H1 (cell line): ENCODE data around the gene MKLN1. TPM values are rescaled to one million over a fixed set of nuclear protein-coding genes. Genes with fewer than 3 reads are reported as not detected.

ENCODE experiments used
- CREB1 ChIP-seq: IDR thresholded peaks from 2 replicates; pipeline ENCODE4 v1.6.1; 2012; ENCODE audit warnings: inconsistent platforms
- NRF1 ChIP-seq: IDR thresholded peaks from 2 replicates; pipeline ENCODE4 v1.6.1; 2011; ENCODE audit warnings: mild to moderate bottlenecking, low read depth, low read length, improper control_type of control experiment
- SIN3A ChIP-seq, 2 experiments: IDR thresholded peaks in 1 of 2; conservative IDR thresholded peaks in 1 of 2; 2 replicates each; pipeline ENCODE4 v1.6.1; 2011 to 2012; ENCODE audit warnings: low read length in 2 of 2, improper control_type of control experiment in 1 of 2, low read depth in 1 of 2, mild to moderate bottlenecking in 1 of 2
- TCF12 ChIP-seq: IDR thresholded peaks from 2 replicates; pipeline ENCODE4 v1.6.1; 2011; ENCODE audit warnings: low read depth, mild to moderate bottlenecking, low read length
- polyA plus RNA-seq, 7 experiments: library from polyadenylated mRNA; depleted of rRNA in 3 of 7; stranded (reverse) in 5 of 7; unstranded in 2 of 7; fragments of >200 nt in 5 of 7; fragments of 200-250 nt in 2 of 7; gene quantifications; 1 replicate in 5 of 7; 2 replicates in 1 of 7; 4 replicates in 1 of 7; pipeline versions ENCODE4 v1.2.1 to v1.2.3, GENCODE V29; 2011 to 2013; ENCODE audit warnings: missing spikeins in 2 of 7, mixed read lengths in 2 of 7
- total RNA-seq: library from RNA; stranded (reverse); fragmentation: NEBNext Ultra II Directional; extraction: Animal tissue kit (Norgen Biotek cat#: 25700); gene quantifications from 2 replicates; pipeline ENCODE4 v1.2.1, GENCODE V29; 2021
- TF ChIP-seq, protein P1 (sequence below): IDR thresholded peaks from 2 replicates; pipeline ENCODE4 v1.6.1; 2011; ENCODE audit warnings: low read length, improper control_type of control experiment

The MKLN1 gene
- total and polyA plus RNA-seq, 2 of the 8 experiments (the other 6 are each of a cell fraction or from before 2014, with no cell fraction given), result 22.3 to 50.9 TPM

GRCh38 chr7:131487217-131487616 lies 159.5 kb downstream of the MKLN1 start (continued):
- TF ChIP-seq, protein P1, sequence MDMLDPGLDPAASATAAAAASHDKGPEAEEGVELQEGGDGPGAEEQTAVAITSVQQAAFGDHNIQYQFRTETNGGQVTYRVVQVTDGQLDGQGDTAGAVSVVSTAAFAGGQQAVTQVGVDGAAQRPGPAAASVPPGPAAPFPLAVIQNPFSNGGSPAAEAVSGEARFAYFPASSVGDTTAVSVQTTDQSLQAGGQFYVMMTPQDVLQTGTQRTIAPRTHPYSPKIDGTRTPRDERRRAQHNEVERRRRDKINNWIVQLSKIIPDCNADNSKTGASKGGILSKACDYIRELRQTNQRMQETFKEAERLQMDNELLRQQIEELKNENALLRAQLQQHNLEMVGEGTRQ, result no peak
- no peak for TF ChIP-seq TCF12
- TF ChIP-seq NRF1, result no peak
- TF ChIP-seq CREB1, result no peak
- no peak for TF ChIP-seq SIN3A (conservative IDR thresholded peaks at IDR 0.05 in 1 of 2, IDR thresholded peaks at IDR 0.05 in 1 of 2; ENCODE audit: low read depth in 1 of 2, low read length in 2 of 2)
- TF ChIP-seq, all 59 proteins: peak for 0
